Spinal cord (tissue), 10 donors: ENCODE results near the gene TUFM. TPM values are rescaled to one million over a fixed set of nuclear protein-coding genes. Genes with fewer than 3 reads are reported as not detected.
A peak's percentile ranks its signal among the peaks of the same experiment; 100 is the strongest.
"Not testable (repeated sequence)": the region's sequence is repeated elsewhere in the genome, so short reads cannot be mapped to it uniquely, and the experiment has no call there.

Source experiments
- DNase-seq, 6 donors: peaks; one replicate each; pipeline versions ENCODE4 v3.0.0 to v3.0.0-alpha.2; 2013 to 2015; ENCODE audit warnings: low spot score in 6 of 6, low read depth in 4 of 6
- H3K27ac ChIP-seq: one replicate; pipeline ENCODE4 v1.5.1; 2013; ENCODE audit warnings: low read depth, low read length, control low read depth
- H3K27me3 ChIP-seq: one replicate; pipeline ENCODE4 v1.6.1; 2013; ENCODE audit warnings: low read length; ENCODE audit not compliant: control insufficient read depth, insufficient read depth
- H3K36me3 ChIP-seq: one replicate; pipeline ENCODE4 v1.6.1; 2013; ENCODE audit warnings: low read length; ENCODE audit not compliant: control insufficient read depth, insufficient read depth
- H3K4me1 ChIP-seq: one replicate; pipeline ENCODE4 v1.6.1; 2013; ENCODE audit warnings: low read length; ENCODE audit not compliant: control insufficient read depth, insufficient read depth
- H3K4me3 ChIP-seq: one replicate; pipeline ENCODE4 v1.5.1; 2013; ENCODE audit warnings: low read depth, low read length, control low read depth
- H3K9me3 ChIP-seq: one replicate; pipeline ENCODE4 v1.6.1; 2013; ENCODE audit warnings: low read length; ENCODE audit not compliant: control insufficient read depth, insufficient read depth
- WGBS: methylation state at CpG from one replicate; pipeline ENCODE4 v1.1.5; 2013; ENCODE audit warnings: missing lambda C conversion rate; ENCODE audit not compliant: insufficient coverage; 5-methylcytosine and 5-hydroxymethylcytosine counted together
- long read RNA-seq, 4 donors: transcript quantifications; one replicate each; lab custom pipeline, GENCODE V29; 2026
- polyA plus RNA-seq, 2 donors: library from polyadenylated mRNA; unstranded; fragments of 120-200 nt; gene quantifications; one replicate each; pipeline ENCODE4 v1.2.1, GENCODE V29; 2013; ENCODE audit not compliant: insufficient read length in 2 of 2
- total RNA-seq, 2 donors: library from RNA; depleted of rRNA in 1 of 2; stranded (reverse); fragments of 120-200 nt in 1 of 2; fragments of >200 nt in 1 of 2; gene quantifications; one replicate each; pipeline versions ENCODE4 v1.2.3 to v1.2.4, GENCODE V29; 2013 to 2014
- donor health status: healthy.

The TUFM gene
- total RNA-seq = 100 to 1,000 TPM in 1 of 2 donors, 10 to 100 TPM in 1; 56.9 to 120 TPM
- 100 to 1,000 TPM; 242 to 243 TPM for polyA plus RNA-seq
- long read RNA-seq, donor 1, transcript TUFM-201 (10 exons, 2,071 nt) = major isoform, 108 of 129 reads
- long read RNA-seq, donor 1, transcript TUFM-204 (3 exons, 814 nt) = minor isoform, 7 of 129 reads
- long read RNA-seq, donor 1, partial matches to known transcripts = 14 of 129 reads
- long read RNA-seq, donor 1, other reads (novel, unspliced or antisense) = 0 of 129 reads
- long read RNA-seq, donor 2, transcript TUFM-201 (10 exons, 2,071 nt) = major isoform, 32 of 41 reads
- long read RNA-seq, donor 2, partial matches to known transcripts = 7 of 41 reads
- long read RNA-seq, donor 2, other reads (novel, unspliced or antisense) = 0 of 41 reads
- long read RNA-seq, donor 3, transcript TUFM-204 (3 exons, 814 nt) = minor isoform, 5 of 75 reads
- long read RNA-seq, donor 3, transcript TUFM-201 (10 exons, 2,071 nt) = major isoform, 45 of 75 reads
- long read RNA-seq, donor 3, partial matches to known transcripts = 25 of 75 reads
- long read RNA-seq, donor 3, other reads (novel, unspliced or antisense) = 0 of 75 reads
- long read RNA-seq, donor 4, transcript TUFM-204 (3 exons, 814 nt) = minor isoform, 8 of 77 reads
- long read RNA-seq, donor 4, transcript TUFM-201 (10 exons, 2,071 nt) = major isoform, 62 of 77 reads
- long read RNA-seq, donor 4, partial matches to known transcripts = 7 of 77 reads
- long read RNA-seq, donor 4, other reads (novel, unspliced or antisense) = 0 of 77 reads

- peak within 1 kb of the TSS; percentile 81 for H3K4me3 ChIP-seq
- H3K36me3 ChIP-seq = peaks cover 36% of the 10 kb centered on the region
- peak within 1 kb of the TSS; percentile 91 for H3K27ac ChIP-seq
- no peaks in the 10 kb centered on the region for H3K9me3 ChIP-seq
- H3K4me1 ChIP-seq = peaks cover 25% of the 10 kb centered on the region
- DNase-seq = peak; percentile 91 to 99 (median 98)
- WGBS = under 1% methylated on average over 73 of the region's 73 CpGs
- H3K27me3 ChIP-seq = no peaks in the 10 kb centered on the region
Measured at GRCh38 chr16:28846080-28846932, at the start of gene TUFM. TUFM (minus strand) TSS chr16:28846348; CDS start chr16:28846269, 79 bp downstream.

- Histone ChIP-seq H3K27ac (no peak overlapping the region), H3K27me3 (no peaks in the 10 kb centered on the region), H3K36me3 (peaks cover 13% of the 10 kb centered on the region), H3K9me3 (no peaks in the 10 kb centered on the region), H3K4me3 (no peak overlapping the region), H3K4me1 (no peaks in the 10 kb centered on the region)
- WGBS = 93% methylated on average over 3 of the region's 4 CpGs
- DNase-seq = no peak
Measured at GRCh38 chr16:28895609-28896008, 49.5 kb upstream of the TUFM start.

GRCh38 chr16:28893291-28893690, 47.1 kb upstream of the TUFM start:
- no peaks in the 10 kb centered on the region for H3K9me3 ChIP-seq
- H3K4me3 ChIP-seq = no peak overlapping the region
- peaks cover 9% of the 10 kb centered on the region for H3K36me3 ChIP-seq
- WGBS = no CpG with 5 or more reads among the region's 4 CpGs
- no peaks in the 10 kb centered on the region for H3K27me3 ChIP-seq
- H3K27ac ChIP-seq = no peak overlapping the region
- DNase-seq = no peak
- H3K4me1 ChIP-seq = no peaks in the 10 kb centered on the region

GRCh38 chr16:28891964-28892890, 46.1 kb upstream of the TUFM start:
- H3K36me3 ChIP-seq = peaks cover 7% of the 10 kb centered on the region
- DNase-seq = no peak

GRCh38 chr16:28890355-28890754, 44.2 kb upstream of the TUFM start:
- DNase-seq, H3K4me3 ChIP-seq, H3K36me3 ChIP-seq, H3K27ac ChIP-seq, H3K4me1 ChIP-seq, H3K9me3 ChIP-seq, H3K27me3 ChIP-seq: not testable (repeated sequence)
- 100% methylated on average over 2 of the region's 5 CpGs for WGBS

More at GRCh38 chr16:28891964-28892890, 46.1 kb upstream of the TUFM start:
- Histone ChIP-seq H3K4me3 (no peak overlapping the region), H3K9me3 (no peaks in the 10 kb centered on the region), H3K27me3 (no peaks in the 10 kb centered on the region), H3K27ac (no peak overlapping the region), H3K4me1 (no peaks in the 10 kb centered on the region)
- 83% methylated on average over 13 of the region's 14 CpGs for WGBS

GRCh38 chr16:28886945-28887344, 40.8 kb upstream of the TUFM start:
- peaks cover 15% of the 10 kb centered on the region for H3K4me1 ChIP-seq
- no peak overlapping the region for H3K4me3 ChIP-seq
- peaks cover 6% of the 10 kb centered on the region for H3K27me3 ChIP-seq
- no peak overlapping the region for H3K27ac ChIP-seq
- H3K9me3 ChIP-seq = no peaks in the 10 kb centered on the region
- WGBS = 73% methylated on average over 9 of the region's 10 CpGs
- no peak for DNase-seq
- no peaks in the 10 kb centered on the region for H3K36me3 ChIP-seq

GRCh38 chr16:28884045-28884444, 37.9 kb upstream of the TUFM start:
- Histone ChIP-seq H3K4me1 (peaks cover 31% of the 10 kb centered on the region), H3K27ac (no peak overlapping the region), H3K9me3 (no peaks in the 10 kb centered on the region), H3K36me3 (no peaks in the 10 kb centered on the region), H3K4me3 (no peak overlapping the region), H3K27me3 (peaks cover 6% of the 10 kb centered on the region)
- DNase-seq = no peak
- WGBS = 89% methylated on average over 6 of the region's 6 CpGs

- Histone ChIP-seq H3K4me1 (peaks cover 37% of the 10 kb centered on the region), H3K4me3 (no peak overlapping the region), H3K9me3 (no peaks in the 10 kb centered on the region), H3K36me3 (no peaks in the 10 kb centered on the region), H3K27me3 (peaks cover 6% of the 10 kb centered on the region), H3K27ac (no peak overlapping the region)
- 58% methylated on average over 20 of the region's 25 CpGs for WGBS
- no peak for DNase-seq
Measured at GRCh38 chr16:28883221-28883996, 37.3 kb upstream of the TUFM start.
